Spleen (tissue), 7 donors: Measurements from ENCODE around the gene TMC1.

Source experiments
- POLR2AphosphoS5 ChIP-seq, 3 donors: sonication (generic); formaldehyde crosslinking; IDR thresholded peaks; one replicate each; pipeline ENCODE4 v1.5.1; 2017; ENCODE audit warnings: antibody characterized with exemption in 3 of 3
- TF ChIP-seq, protein P1 (sequence below), 11 experiments: fragments of 200-600 bp in 7 of 11; fragments of 450-650 bp in 4 of 11; sonication (generic) in 4 of 11; IDR thresholded peaks in 8 of 11; conservative IDR thresholded peaks in 3 of 11; 1 replicate in 7 of 11; 2 replicates in 4 of 11; pipeline versions ENCODE4 v1.4.0 to v1.8.0; 2016 to 2021; ENCODE audit warnings: antibody characterized with exemption in 11 of 11, inconsistent platforms in 4 of 11, mild to moderate bottlenecking in 1 of 11
- donor health status: DM: no; HTN: no; CAD: no; lungs with moderate emphysema.
- donor health status: DM: no; HTN: no; CAD: no.
- donor health status: DM: no; HTN: no; CAD: no.

DNA sequence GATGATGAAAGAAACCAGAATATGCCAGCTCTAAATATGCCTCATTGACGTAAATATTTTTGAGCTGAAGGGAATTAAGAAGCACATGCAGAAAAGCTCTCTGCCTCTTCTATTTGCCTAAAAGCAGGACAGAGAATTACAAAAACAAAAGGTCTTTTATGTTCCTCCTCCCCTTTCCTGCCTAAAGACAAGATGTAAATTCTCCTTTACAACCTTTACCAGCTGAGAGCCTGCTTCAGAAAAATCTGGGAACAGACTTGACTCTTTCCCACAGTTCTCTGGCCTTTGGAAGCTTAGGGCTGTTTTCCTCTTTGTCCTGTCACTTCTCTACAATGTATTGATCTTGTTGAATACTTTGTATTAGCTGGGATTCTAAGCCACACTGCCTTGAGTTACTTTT is 199.7 kb downstream of the TMC1 start:
- TF ChIP-seq, protein P1, sequence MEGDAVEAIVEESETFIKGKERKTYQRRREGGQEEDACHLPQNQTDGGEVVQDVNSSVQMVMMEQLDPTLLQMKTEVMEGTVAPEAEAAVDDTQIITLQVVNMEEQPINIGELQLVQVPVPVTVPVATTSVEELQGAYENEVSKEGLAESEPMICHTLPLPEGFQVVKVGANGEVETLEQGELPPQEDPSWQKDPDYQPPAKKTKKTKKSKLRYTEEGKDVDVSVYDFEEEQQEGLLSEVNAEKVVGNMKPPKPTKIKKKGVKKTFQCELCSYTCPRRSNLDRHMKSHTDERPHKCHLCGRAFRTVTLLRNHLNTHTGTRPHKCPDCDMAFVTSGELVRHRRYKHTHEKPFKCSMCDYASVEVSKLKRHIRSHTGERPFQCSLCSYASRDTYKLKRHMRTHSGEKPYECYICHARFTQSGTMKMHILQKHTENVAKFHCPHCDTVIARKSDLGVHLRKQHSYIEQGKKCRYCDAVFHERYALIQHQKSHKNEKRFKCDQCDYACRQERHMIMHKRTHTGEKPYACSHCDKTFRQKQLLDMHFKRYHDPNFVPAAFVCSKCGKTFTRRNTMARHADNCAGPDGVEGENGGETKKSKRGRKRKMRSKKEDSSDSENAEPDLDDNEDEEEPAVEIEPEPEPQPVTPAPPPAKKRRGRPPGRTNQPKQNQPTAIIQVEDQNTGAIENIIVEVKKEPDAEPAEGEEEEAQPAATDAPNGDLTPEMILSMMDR (IDR thresholded peaks at IDR 0.05 in 8 of 11, conservative IDR thresholded peaks at IDR 0.05 in 3 of 11), result no peak
- TF ChIP-seq POLR2AphosphoS5 (IDR thresholded peaks at IDR 0.05), result no peak
